Body of pancreas (tissue), 4 donors: ENCODE results near the gene STK32B.

Experiments used
- POLR2A ChIP-seq, 3 donors: fragments of 450-650 bp; IDR thresholded peaks; one replicate each; pipeline ENCODE4 v1.6.1; 2016; ENCODE audit warnings: antibody characterized with exemption in 3 of 3, mild to moderate bottlenecking in 2 of 3
- TF ChIP-seq, protein P1 (sequence below), 7 experiments: fragments of 450-650 bp in 4 of 7; fragments of 200-600 bp in 3 of 7; sonication (generic) in 3 of 7; IDR thresholded peaks; one replicate each; pipeline ENCODE4 v1.5.1; 2016 to 2019; ENCODE audit warnings: antibody characterized with exemption in 7 of 7

DNA sequence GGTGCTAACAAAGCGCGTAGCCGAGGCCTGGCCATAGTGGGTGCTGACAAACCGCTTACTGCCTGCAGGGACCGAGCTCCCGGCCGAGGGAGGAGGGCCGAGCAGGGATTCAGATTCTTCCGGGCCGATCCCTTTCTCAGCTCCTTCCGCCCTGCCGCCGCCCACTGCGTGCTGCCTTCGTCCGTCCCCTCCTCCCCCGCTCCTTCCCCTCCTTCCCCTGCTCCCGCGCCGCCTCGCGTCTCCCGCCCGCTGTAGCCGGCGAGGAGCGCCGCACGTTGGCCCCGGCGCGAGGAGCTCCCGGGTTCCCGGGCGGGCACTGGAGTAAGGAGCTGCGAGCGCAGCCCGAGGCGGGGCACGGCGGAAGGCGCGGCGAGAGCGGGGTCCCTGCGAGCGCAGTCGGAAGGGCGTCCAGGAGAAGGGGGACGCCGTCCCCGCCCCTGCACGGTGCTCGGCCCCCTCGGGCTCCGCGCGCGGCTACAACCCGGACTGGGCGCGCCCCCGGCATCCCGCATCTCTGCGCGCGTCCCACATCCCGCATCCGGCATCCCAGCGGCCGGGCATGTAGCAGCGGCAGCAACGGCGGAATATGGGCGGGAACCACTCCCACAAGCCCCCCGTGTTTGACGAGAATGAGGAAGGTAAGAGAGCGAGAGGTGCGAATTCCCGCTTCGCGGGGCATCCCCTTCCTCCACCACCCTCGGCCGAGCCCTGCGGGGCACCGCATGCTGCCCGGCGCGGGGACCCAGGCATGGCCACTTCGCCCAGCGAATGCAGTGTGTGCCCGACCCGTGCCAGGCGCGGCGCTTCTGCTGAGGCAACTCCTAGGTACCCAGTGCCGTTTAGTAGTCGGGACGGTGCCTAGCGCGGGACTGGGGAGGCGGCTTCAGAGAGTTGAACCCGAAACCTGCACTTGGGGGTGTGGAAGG lies at the start of gene STK32B:
- no peak for TF ChIP-seq POLR2A (IDR thresholded peaks at IDR 0.05)
- TF ChIP-seq, protein P1, sequence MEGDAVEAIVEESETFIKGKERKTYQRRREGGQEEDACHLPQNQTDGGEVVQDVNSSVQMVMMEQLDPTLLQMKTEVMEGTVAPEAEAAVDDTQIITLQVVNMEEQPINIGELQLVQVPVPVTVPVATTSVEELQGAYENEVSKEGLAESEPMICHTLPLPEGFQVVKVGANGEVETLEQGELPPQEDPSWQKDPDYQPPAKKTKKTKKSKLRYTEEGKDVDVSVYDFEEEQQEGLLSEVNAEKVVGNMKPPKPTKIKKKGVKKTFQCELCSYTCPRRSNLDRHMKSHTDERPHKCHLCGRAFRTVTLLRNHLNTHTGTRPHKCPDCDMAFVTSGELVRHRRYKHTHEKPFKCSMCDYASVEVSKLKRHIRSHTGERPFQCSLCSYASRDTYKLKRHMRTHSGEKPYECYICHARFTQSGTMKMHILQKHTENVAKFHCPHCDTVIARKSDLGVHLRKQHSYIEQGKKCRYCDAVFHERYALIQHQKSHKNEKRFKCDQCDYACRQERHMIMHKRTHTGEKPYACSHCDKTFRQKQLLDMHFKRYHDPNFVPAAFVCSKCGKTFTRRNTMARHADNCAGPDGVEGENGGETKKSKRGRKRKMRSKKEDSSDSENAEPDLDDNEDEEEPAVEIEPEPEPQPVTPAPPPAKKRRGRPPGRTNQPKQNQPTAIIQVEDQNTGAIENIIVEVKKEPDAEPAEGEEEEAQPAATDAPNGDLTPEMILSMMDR (IDR thresholded peaks at IDR 0.05) = no peak
